Activated CD8-positive, alpha-beta memory T cell treated with anti-CD3 and anti-CD28 coated beads for 36 hours (primary cell): ENCODE results near the gene AHNAK2. TPM values are rescaled to one million over a fixed set of nuclear protein-coding genes. Genes with fewer than 3 reads are reported as not detected.
"Not testable (repeated sequence)": the region's sequence is repeated elsewhere in the genome, so short reads cannot be mapped to it uniquely, and the experiment has no call there.

ENCODE experiments used
- CTCF ChIA-PET: fragments of 350-600 bp; sonication (Branson Sonifier 250); formaldehyde crosslinking; loops from one replicate; lab custom pipeline; 2021; ENCODE audit warnings: antibody characterized with exemption; lab: Charles Lee
- POLR2A ChIA-PET: fragments of 350-600 bp; sonication (Branson Sonifier 250); formaldehyde crosslinking; loops from one replicate; lab custom pipeline; 2021; ENCODE audit warnings: antibody characterized with exemption; lab: Charles Lee
- total RNA-seq, 2 experiments: library from RNA; stranded (reverse); gene quantifications; one replicate each; pipeline ENCODE4 v1.2.3, GENCODE V29; 2021

Gene AHNAK2
- total RNA-seq, 2 experiments from 2014 or later: 0.02 TPM; not detected in 1

- POLR2A ChIA-PET: not testable (repeated sequence)
These were observed 28.7 kb downstream of the AHNAK2 start for GRCh38 chr14:104949406-104949955.

GRCh38 chr14:104948736-104949031 lies 29.5 kb downstream of the AHNAK2 start:
- POLR2A ChIA-PET: no interaction called here
- CTCF ChIA-PET: no interaction called here

More at GRCh38 chr14:104949406-104949955, 28.7 kb downstream of the AHNAK2 start:
- CTCF ChIA-PET: not testable (repeated sequence)

- POLR2A ChIA-PET, CTCF ChIA-PET: not testable (repeated sequence)
These were observed 30.1 kb downstream of the AHNAK2 start for GRCh38 chr14:104947881-104948735.

- CTCF ChIA-PET, POLR2A ChIA-PET: not testable (repeated sequence)
These were observed 31.0 kb downstream of the AHNAK2 start for GRCh38 chr14:104947201-104947600.

- CTCF ChIA-PET, POLR2A ChIA-PET: not testable (repeated sequence)
These were observed 31.9 kb downstream of the AHNAK2 start for GRCh38 chr14:104945986-104946965.

GRCh38 chr14:104945266-104945665 lies 32.9 kb downstream of the AHNAK2 start:
- POLR2A ChIA-PET, CTCF ChIA-PET: not testable (repeated sequence)

GRCh38 chr14:104944436-104945205 lies 33.6 kb downstream of the AHNAK2 start:
- CTCF ChIA-PET: not testable (repeated sequence)
- POLR2A ChIA-PET: interaction anchor here (0.6 kb wide), 1 partner anchor 22 kb away, joined by 4 read pairs; no protein-coding TSS in a partner anchor

GRCh38 chr14:104944016-104944308 lies 34.2 kb downstream of the AHNAK2 start:
- CTCF ChIA-PET, POLR2A ChIA-PET: not testable (repeated sequence)

- CTCF ChIA-PET: not testable (repeated sequence)
These were observed 34.8 kb downstream of the AHNAK2 start for GRCh38 chr14:104943216-104944015.

GRCh38 chr14:104942586-104942985 lies 35.6 kb downstream of the AHNAK2 start:
- CTCF ChIA-PET: no interaction called here
- POLR2A ChIA-PET: no interaction called here

More at GRCh38 chr14:104943216-104944015, 34.8 kb downstream of the AHNAK2 start:
- POLR2A ChIA-PET: not testable (repeated sequence)

- ChIA-PET POLR2A (interaction anchor here (0.6 kb wide), 1 partner anchor 107 kb away, joined by 3 read pairs; no protein-coding TSS in a partner anchor), CTCF (no interaction called here)
These were observed 36.4 kb downstream of the AHNAK2 start for GRCh38 chr14:104941508-104942365.

GRCh38 chr14:104940526-104941150 lies 37.5 kb downstream of the AHNAK2 start:
- ChIA-PET CTCF (no interaction called here), POLR2A (interaction anchor here (0.6 kb wide), 2 partner anchors 59 to 108 kb away, joined by 3 read pairs; no protein-coding TSS in a partner anchor)

GRCh38 chr14:104939666-104940410 lies 38.3 kb downstream of the AHNAK2 start:
- ChIA-PET POLR2A (interaction anchor here (0.6 kb wide), 1 partner anchor 59 kb away, joined by 3 read pairs; no protein-coding TSS in a partner anchor), CTCF (interaction anchor here (1.0 kb wide), 1 partner anchor 76 kb away, joined by 3 read pairs; no protein-coding TSS in a partner anchor)

- CTCF ChIA-PET: interaction anchor here (1.0 kb wide), 1 partner anchor 77 kb away, joined by 3 read pairs; no protein-coding TSS in a partner anchor
- POLR2A ChIA-PET: no interaction called here
These were observed 39.2 kb downstream of the AHNAK2 start for GRCh38 chr14:104938960-104939359.

- POLR2A ChIA-PET: no interaction called here
- CTCF ChIA-PET: no interaction called here
These were observed 39.7 kb downstream of the AHNAK2 start for GRCh38 chr14:104938436-104938835.

GRCh38 chr14:104937694-104938365 lies 40.3 kb downstream of the AHNAK2 start:
- ChIA-PET CTCF (no interaction called here), POLR2A (no interaction called here)
